Breast epithelium (tissue), 4 donors: ENCODE results near the gene WFDC5. TPM values are rescaled to one million over a fixed set of nuclear protein-coding genes. Genes with fewer than 3 reads are reported as not detected.

ENCODE experiments used
- DNase-seq, 2 donors: peaks; one replicate each; pipeline ENCODE4 v3.0.0-alpha.2; 2019; ENCODE audit warnings: low spot score in 2 of 2
- H3K27ac ChIP-seq, 2 donors: fragments of 200-600 bp; sonication (generic) in 1 of 2; one replicate each; pipeline ENCODE4 v1.5.1; 2016 to 2019; ENCODE audit warnings: mild to moderate bottlenecking in 1 of 2
- H3K27me3 ChIP-seq, 2 donors: fragments of 200-600 bp; sonication (generic) in 1 of 2; one replicate each; pipeline versions ENCODE4 v1.5.1 to v1.6.0; 2017 to 2019; ENCODE audit warnings: control low read depth in 1 of 2, mild to moderate bottlenecking in 1 of 2
- H3K36me3 ChIP-seq: fragments of 200-600 bp; one replicate; pipeline ENCODE4 v1.5.1; 2019
- H3K4me1 ChIP-seq, 2 donors: fragments of 200-600 bp; sonication (generic); one replicate each; pipeline ENCODE4 v1.5.1; 2016 to 2019; ENCODE audit warnings: control low read depth in 1 of 2
- H3K4me3 ChIP-seq, 3 donors: fragments of 200-600 bp; sonication (generic); 1 replicate in 2 of 3; 2 replicates in 1 of 3; pipeline ENCODE4 v1.5.1; 2016 to 2019; ENCODE audit warnings: mild to moderate bottlenecking in 3 of 3, moderate library complexity in 2 of 3
- H3K9me3 ChIP-seq, 2 donors: fragments of 200-600 bp; sonication (generic) in 1 of 2; one replicate each; pipeline ENCODE4 v1.5.1; 2016 to 2019; ENCODE audit warnings: control low read depth in 1 of 2
- CTCF ChIP-seq, 3 donors: fragments of 450-650 bp; IDR thresholded peaks; one replicate each; pipeline ENCODE4 v1.5.1; 2016 to 2017; ENCODE audit warnings: antibody characterized with exemption in 3 of 3, mild to moderate bottlenecking in 3 of 3, moderate library complexity in 3 of 3
- POLR2A ChIP-seq: fragments of 450-650 bp; IDR thresholded peaks from one replicate; pipeline ENCODE4 v1.6.1; 2016; ENCODE audit warnings: antibody characterized with exemption, mild to moderate bottlenecking, moderate library complexity
- POLR2AphosphoS5 ChIP-seq, 3 donors: sonication (generic); formaldehyde crosslinking; IDR thresholded peaks; one replicate each; pipeline ENCODE4 v1.6.1; 2017; ENCODE audit warnings: antibody characterized with exemption in 3 of 3
- intact Hi-C: fragments of 100-400 bp; cut with DNase I; formaldehyde crosslinking; loops from one replicate; pipeline ENCODE4 v1.15.1; 2023; ENCODE audit warnings: low total_unique reads
- total RNA-seq, 3 donors: library from RNA; depleted of rRNA; stranded (reverse); fragments of >200 nt; gene quantifications; one replicate each; pipeline ENCODE4 v1.1.0, GENCODE V29; 2016

WFDC5 gene
- total RNA-seq, 3 donors from 2014 or later = not detected

GRCh38 chr20:45103072-45103471, 11.9 kb downstream of the WFDC5 start:
- Histone ChIP-seq H3K27me3 (peaks cover 0 to 8% of the 10 kb centered on the region in 2 donors), H3K36me3 (no peaks in the 10 kb centered on the region), H3K4me3 (no peak overlapping the region), H3K4me1 (peaks cover 0 to 5% of the 10 kb centered on the region in 2 donors), H3K9me3 (no peaks in the 10 kb centered on the region), H3K27ac (no peak overlapping the region)
- no peak for TF ChIP-seq POLR2AphosphoS5 (IDR thresholded peaks at IDR 0.05)
- no peak for TF ChIP-seq POLR2A
- TF ChIP-seq CTCF (IDR thresholded peaks at IDR 0.05) = no peak
- DNase-seq = no peak
- intact Hi-C loops = no loop called here

- H3K36me3 ChIP-seq = no peaks in the 10 kb centered on the region
- H3K4me1 ChIP-seq = peaks cover 0 to 5% of the 10 kb centered on the region in 2 donors
- peak in 1 of 2 donors; percentile 22 for DNase-seq
- TF ChIP-seq CTCF (IDR thresholded peaks at IDR 0.05) (no peak), POLR2A (no peak), POLR2AphosphoS5 (IDR thresholded peaks at IDR 0.05) (no peak)
- peaks cover 2 to 25% of the 10 kb centered on the region in 2 donors for H3K27me3 ChIP-seq
- H3K27ac ChIP-seq = peak overlapping the region in 1 of 2 donors; percentile 45
- no peak overlapping the region for H3K4me3 ChIP-seq
- no peaks in the 10 kb centered on the region for H3K9me3 ChIP-seq
- intact Hi-C loops = no loop called here
Measured at GRCh38 chr20:45101333-45101850, 13.6 kb downstream of the WFDC5 start.

DNA sequence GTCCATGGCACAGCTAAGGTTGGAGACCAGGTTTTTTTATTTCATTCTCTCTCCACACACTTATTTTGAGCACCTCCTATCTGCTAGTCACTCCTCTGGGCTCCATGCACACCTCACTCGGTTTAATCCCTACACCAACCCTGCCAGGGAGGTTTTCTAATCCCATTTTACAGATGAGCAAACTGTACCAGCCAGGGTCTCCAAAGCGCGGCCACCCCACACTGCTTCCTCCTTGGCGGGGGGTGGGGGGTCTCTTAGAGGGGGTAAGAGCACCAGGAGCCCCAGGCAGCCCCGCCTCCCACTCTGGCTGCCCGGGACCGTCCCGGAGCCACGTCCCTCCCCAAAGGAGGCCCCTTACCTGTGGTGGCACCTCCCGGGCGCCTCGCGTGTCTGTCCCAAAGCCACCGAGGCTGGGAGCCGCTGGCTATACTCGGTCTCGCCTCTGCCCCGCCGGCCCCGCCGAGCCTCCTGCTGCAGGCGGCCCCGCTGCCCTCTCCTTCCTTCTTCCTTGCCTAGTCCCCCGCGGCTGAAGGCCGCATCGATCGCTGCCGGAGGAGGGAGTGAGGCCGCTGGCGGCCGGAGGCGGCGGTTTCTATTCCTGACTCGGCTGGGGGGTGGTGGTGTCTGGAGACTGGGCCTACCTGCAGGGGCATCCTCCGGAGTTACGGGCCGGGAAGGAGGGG, 14.3 kb downstream of the WFDC5 start, which contains the start of gene KCNS1:
Gene KCNS1, minus strand, starts transcription at position 565 of the 683 bp plus-strand sequence. CDS start 1,891 bp downstream, outside the sequence.
- no peak for TF ChIP-seq CTCF (IDR thresholded peaks at IDR 0.05)
- no peak for TF ChIP-seq POLR2AphosphoS5 (IDR thresholded peaks at IDR 0.05)
- no peak for TF ChIP-seq POLR2A
- intact Hi-C loops = no loop called here
- Histone ChIP-seq H3K9me3 (no peaks in the 10 kb centered on the region), H3K27me3 (peaks cover 2 to 31% of the 10 kb centered on the region in 2 donors), H3K4me1 (peaks cover 0 to 5% of the 10 kb centered on the region in 2 donors), H3K27ac (peak within 1 kb of the TSS in 1 of 2 donors; percentile 45), H3K36me3 (no peaks in the 10 kb centered on the region), H3K4me3 (peak within 1 kb of the TSS in 2 of 3 donors; percentile 20 to 41)
- DNase-seq = no peak

DNA sequence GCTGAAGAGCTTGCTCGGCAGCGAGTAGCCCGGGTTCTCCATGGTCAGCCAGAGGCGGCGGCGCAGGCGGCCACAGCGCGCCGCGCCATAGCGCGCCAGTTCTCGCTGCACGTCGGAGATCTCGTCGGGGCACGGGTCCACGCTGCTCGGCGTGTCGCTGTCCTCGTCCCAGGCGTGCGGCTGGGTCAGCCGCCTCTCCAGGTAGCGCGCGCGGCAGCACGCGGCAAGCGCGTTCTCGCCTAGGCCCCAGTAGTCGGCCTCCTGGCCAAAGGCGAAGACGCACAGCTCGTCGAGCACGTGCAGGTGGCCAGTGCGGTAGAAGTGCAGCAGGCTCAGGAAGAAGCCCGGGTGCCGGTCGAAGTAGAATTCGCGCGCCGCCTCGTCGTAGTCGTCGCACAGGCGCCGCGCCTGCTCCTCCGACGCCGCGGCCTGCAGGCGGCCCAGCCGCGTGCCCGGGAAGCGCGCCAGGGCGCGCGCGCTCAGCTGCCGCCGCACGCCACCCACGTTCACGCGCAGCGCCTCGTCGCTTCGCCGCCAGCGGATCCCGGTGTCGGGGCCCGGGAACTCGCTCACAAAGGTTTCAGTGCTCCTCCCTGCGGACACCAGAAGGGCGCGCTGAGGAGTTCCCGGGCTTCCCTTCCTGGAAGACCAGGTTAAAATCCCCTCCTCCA, 16.7 kb downstream of the WFDC5 start:
- Histone ChIP-seq H3K4me3 (peak overlapping the region in 2 of 3 donors; percentile 12 to 49), H3K36me3 (no peaks in the 10 kb centered on the region), H3K4me1 (peaks cover 0 to 5% of the 10 kb centered on the region in 2 donors), H3K27ac (no peak overlapping the region), H3K9me3 (no peaks in the 10 kb centered on the region), H3K27me3 (peaks cover 2 to 31% of the 10 kb centered on the region in 2 donors)
- intact Hi-C loops = no loop called here
- TF ChIP-seq POLR2A = no peak
- TF ChIP-seq POLR2AphosphoS5 (IDR thresholded peaks at IDR 0.05) = no peak
- TF ChIP-seq CTCF (IDR thresholded peaks at IDR 0.05) = no peak
- no peak for DNase-seq
